HG02852 (cell line): ENCODE data around the gene ADSS1.

Source experiments
- ATAC-seq: cut with Tn5 transposase; IDR thresholded peaks from one replicate; pipeline ENCODE4 v1.9.1; 2021; ENCODE audit warnings: mild to moderate bottlenecking, moderate library complexity; ENCODE audit not compliant: unreplicated experiment

The ADSS1 gene

DNA sequence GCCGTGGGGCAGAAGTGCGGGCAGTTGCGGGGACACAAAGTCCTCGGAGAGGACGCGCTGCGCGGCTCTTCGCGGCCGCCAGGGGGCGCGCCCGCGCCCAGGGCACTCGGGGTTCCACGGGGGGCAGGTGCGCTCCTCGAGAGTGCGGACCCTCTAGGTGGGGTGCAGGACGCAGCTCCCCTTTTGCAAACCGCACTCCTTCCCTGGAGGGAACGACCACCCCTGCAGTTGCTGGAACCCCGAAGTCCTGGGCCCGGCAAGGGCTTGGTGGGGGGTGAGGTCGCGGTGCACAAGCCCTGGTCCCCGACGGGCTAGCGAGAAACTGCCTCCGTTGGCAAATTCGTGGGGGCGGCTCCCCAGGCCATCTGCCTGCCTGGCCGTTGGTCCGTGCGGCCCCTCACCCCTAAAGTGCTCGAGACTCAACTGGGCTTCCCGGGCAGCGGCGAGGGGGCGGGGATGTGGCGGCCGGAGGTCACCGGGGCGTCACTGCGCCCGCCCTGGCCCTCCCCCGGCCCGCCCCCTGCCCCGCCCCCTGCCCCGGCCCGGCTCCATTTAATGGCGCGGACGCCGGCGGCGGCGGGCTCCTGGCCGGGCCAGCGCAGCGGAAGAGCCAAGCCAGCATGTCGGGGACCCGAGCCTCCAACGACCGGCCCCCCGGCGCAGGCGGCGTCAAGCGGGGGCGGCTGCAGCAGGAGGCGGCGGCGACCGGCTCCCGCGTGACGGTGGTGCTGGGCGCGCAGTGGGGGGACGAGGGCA, at the start of gene ADSS1:
ADSS1 (plus strand) TSS at position 579 of the 756 bp plus-strand sequence; CDS start at position 621, 42 bp downstream.
- ATAC-seq = peak; percentile 71

DNA sequence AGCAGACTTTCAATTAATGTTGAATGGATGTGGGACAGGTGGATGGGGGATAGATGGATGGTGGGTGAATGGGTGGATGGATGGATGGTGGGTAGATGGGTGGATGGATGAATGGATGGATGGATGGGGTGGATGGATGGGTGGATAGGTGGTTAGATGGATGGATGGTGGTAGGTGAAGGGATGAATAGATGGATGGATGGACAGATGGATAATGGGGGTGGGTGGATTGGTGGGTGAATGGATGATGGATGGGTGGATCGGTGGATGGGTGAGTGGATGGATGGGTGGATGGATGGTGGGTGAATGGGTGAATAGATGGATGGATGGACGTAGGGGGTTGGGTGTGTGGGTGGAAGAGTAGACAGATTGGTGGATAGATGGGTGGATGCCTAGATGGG, 48.6 kb upstream of the ADSS1 start:
- no peak for ATAC-seq

DNA sequence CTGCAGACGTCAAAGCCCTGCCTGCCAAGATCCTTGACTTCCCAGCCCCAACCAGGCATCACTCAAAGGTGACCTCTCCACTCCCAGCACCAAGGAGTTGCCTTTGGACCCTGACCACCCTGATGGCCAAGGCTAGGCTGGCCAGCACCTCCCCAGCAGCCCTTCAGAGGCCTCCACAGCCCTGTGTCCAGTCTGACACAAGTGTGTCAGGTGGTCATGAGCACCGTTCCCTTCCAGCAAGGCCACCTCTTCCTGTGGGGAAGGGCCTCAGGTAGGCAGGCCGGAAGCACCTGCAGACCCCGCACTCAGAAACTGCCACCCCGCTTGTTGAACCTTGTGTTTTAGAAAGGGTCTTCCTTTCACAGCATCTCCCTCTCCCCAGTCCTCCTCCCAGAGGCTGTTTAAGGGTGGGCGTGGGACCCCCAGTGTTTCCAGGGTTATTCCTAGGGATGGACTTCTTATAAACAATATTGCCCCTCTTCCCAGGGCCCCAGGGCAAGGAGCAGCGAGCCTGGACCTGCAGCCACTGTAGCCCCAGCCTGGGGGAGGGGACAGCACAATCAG, 47.8 kb upstream of the ADSS1 start:
- no peak for ATAC-seq

DNA sequence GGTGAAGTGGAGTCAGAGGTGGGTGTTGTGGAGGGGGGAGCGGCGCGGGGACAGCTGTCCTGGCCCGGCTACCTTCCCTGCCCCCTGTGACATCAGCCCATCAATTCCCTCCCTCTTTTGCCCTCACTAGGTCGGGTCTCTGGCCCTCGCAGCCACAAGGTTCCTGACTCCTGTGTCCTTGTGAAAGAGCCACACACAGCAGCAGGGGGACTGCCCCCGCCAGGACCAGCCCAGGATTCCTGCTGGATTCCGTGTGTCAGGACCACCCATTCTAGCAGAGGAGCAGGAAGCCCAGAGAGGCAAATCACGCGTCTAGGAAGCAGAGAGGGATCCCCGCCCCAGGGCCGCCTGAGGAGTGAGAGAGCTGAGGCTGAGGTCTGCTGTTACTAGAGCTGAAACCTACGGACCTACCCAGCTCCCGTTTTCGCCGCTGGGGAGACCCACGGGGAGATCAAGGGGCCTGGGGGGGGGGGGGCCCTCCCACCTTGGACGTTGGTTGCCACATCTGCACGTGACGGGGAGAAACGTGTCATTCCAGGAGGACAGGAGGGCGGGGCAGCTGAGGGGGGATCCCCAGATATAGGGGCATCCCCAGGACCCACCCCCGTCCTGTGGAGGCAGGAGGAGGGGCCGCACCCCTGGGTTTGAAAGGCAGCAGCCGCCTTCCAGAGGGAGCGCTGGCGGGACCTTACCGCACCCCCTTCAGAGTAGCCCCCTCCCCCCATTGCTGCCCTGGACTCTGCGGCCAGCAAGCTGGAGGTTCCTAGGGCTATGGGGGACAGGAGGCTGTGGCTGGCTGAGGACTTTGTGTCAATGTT, 47.1 kb upstream of the ADSS1 start:
- peak; percentile 31 for ATAC-seq

DNA sequence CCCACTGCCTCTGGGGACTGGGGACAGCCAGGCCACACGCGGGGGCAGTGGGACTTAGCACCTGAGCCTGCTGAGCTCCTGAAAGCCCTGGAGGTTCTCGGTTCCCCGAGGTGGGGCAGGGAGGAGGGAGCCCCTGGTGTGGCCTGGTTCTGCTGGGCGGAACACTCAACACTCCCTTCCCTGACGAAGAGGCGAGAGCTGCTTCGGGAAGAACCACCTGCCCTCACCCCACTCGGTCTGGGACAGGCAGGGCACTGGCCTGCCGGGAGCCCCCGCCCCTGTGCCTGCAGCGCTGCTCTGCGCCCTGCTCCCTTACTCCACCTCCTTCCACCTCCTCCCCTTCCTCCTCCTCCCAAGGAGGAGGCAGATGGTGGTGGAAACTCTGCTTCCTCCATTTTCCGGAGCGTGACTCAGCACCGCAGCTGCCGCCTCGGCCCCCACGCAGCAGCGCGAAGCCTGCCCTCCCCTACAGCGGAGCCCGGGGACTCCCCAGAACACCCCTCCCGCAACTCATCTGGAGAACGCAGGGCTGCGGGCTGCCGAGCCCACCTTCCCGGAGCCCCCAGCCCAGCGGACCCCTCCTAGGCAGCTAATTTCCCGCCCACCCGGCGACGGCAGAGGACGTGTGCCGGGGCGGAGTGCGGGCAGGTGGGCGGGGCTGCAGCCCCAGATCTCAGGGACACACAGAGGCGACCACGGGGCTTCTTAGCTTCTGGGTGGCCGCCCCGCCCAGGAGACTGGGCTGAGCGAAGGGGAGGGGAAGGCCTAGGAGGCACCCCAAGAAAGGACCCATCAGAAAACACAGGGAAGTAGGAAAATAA, 46.3 kb upstream of the ADSS1 start:
- ATAC-seq = peak; percentile 46

DNA sequence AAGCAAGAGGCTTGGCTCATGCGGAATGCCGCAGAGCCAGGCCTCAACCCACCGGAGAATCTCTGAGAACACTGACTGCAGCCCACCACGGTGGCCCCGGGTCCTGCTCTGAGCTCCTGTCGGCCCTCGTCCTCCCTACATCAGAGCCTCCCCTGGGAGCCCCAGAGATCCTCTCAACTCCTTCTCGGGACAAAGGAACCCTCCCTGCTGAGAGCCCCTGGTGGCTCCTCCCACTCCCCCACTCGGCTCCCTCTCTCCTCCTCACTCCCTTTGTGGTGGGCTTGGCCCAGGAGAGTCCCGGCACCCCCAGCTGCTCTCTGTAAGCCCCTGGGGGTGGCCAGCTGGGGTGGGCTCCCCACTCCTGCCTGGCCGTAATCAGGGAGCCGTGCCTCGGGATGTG, 45.7 kb upstream of the ADSS1 start:
- no peak for ATAC-seq

DNA sequence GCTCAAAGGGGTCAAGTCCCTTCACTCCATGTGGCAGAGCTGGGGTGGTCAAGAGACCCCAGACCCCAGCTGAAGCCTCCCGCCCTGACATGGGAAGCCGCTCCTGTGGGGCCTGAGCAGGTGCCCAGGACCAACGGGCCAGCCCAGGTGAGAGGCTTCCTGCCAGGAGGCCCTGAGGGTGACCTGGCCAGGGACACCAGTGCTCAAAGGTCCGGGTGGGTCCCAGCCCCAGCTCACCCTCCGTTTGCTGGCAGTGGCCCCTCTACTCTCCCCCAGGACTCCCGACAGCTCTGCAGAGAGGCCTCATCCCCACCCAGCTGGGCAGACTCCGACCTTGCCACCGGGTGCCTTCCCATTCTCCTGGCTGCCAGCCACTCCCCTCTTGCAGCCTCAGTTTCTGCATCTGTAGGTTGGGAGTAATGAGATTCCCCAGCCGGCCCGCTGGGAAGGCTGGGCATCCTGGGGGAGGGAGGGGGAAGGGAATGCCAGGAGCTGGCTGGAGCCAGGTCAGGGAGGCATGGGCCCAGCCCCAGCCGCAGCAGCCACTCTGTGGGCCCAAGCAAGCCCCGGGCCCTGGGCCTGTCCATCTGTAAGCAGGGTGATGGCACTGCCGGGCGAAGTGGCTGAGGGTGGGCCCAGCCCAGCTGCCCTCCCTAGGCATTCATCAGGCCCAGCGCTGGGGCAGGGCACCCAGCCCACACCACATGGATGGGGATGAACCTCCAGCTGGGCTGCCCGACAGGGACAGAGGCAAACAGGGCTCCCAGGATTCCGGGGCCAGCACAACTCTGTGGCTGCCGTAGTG, 44.9 kb upstream of the ADSS1 start:
- no peak for ATAC-seq

DNA sequence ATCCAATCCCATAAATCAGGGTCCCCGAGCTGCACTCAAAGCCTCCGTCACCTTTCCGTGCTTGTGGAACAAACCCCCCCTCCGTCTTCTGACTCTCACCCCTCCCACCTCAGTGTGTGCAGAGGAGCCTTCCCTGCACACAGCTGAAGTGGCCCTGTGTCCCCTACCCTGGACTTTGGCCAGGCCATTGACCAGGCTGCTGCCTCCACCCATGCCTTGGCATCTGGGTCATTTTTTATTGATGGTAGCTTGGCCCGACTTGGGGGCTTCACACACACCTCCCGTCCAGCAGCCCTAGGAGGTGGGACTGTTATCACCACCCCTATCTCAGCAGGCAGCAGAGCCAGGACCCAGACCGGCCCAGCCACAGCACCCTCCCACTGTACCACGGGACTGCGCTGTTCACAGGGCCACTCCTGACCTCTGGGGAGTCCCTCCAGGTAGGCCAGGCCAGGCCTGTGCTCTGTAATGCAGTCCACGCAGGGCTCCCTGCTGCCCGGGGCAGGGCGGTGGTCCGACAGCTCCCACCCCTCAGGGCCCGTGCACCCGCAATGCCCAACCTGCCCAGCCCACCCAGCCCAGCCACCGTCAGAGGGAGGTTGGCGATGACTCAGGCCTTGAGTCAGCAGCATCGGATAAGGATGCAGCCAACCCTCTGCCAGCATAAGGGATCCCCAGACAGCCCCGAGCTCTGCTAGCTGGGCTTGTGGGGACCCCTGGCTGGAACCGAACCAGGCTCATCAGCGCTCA, 43.8 kb upstream of the ADSS1 start:
- ATAC-seq = no peak

DNA sequence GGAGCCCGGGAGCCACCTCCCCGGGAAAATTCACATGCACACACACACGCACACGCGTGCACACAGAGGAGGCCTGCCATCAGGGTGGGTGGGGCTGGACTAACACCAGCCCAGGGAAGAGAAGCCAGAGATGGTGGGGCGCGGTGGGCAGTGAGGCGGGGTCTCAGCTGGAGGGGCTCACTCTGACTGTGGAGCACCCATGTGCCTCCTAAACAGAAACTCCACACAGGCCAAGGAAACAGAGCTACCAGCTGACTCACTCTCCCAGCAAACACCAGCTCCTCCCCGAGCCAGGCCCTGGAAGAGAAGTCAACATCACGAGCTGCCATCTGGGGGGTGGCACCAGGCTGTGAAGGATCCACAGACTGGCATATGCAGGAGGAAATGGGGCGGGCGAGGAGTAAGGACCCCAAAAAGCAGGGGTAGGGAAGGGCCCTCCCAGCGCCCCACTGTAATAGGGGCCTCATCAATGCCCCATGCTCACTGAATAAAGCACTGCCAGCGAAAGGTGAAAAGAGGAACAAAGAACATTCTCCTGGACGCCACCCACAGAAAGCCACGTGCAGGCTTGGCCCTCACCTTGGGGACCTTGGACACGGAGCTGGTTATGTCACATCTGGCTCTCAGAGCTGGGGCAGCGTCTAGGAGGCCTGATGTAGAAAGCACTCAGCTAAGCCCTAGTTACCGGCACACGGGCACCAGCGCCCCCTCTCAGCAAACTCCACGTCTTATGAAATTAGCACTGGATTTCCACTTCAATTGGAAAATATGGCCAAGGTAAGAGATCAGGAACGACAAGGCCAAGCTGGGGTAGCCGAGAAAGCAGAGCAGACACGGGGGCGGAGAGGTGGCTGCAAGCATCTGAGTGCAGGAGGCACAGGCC, 43.0 kb upstream of the ADSS1 start:
- no peak for ATAC-seq

DNA sequence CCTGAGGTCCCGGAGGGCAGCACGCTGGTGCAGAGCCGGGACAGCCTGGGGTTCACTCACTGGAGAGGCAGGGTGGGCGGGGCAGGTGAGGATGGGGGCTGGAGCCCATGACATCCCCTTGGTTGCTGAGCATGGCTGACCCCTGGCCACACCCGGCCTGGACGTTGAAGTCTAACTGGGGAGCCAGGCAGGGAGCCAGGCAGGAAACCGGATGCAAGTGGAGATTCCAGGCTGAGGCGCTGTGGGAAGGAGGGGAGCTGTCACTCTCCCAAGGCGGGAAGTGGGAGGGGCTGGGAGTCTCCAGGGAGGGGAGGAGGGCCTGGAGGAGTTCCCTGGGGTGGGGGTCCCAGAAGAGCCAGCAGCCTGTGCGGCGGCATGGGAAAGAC, 42.3 kb upstream of the ADSS1 start:
- ATAC-seq = no peak

DNA sequence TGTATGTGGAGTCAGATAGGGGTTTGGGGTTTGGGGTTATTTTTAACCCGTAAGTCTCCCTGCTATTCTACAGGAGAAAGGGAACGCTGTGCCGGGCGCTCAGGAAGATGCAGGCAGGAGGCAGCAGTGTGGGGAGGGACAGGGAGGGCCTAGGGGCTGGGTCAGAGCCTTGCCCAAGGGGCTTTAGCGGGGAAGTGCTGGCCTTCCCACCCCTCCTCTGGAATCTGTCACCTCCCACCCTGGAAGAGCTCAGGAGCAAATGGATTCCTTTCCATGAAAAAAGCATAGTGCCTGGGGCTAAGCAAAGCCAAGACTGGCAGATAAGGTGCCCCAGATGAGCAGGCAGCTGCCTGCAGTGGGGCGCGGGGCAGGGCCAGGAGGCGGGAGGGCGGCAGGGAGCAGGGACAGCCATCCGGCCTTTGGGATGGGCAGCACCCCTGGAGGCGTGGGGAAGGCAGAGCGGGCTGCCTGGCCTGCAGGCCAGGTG, 41.9 kb upstream of the ADSS1 start:
- ATAC-seq = no peak

DNA sequence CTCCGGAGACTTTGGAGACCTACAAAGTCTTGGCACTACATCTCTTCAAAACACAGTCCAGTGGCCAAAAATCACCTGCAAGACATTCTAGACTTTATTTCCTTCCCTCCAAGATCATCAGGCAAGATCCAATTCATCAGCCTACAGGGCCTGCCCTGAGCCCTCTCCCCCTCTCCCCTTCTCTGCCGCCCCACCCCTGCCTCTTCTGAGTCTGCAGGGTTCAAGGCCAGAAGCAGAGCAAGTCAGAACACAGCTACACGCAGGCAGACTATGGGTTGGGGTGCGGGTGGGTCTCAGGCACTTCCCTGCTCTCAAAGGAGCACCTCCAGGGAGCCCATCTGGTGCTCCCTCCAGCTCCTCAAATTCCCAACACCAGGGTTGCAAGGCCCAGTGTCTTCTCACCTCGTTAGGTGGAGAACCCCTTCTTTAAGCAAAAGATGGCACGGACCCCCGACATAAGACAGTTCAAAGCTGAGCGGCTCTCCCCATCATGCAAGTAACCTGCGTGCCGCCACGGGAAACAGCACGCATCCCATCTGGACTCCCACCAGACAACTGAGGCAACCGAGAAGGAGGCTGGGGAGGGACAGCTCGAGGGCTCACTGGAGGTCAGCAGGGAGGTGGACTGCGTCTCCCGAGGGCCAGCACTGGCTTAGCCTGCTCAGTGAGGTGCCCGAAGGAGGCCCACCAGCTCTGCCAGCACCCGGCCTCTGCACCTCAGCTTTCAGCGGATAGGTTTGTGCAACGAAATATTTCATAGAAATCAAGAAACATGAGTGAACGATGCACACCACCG, 40.2 kb upstream of the ADSS1 start:
- no peak for ATAC-seq

DNA sequence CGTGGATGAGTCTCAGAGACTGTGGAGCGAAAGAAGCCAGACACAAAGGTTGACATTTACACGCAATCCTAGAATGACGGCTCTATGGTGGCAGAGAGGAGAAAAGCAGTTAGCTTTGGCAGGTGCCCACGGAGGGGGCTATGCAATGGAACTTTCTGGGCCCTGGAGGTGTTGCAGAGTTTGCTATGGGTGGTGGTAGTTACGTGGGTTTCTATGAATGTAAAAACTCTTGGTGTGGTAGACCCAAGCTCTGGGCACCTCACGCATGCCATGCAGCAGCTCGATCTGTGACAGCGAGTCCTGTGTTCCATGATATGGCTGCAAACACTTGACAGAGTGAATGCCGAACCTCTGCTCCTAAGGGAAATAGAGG, 39.6 kb upstream of the ADSS1 start:
- no peak for ATAC-seq

DNA sequence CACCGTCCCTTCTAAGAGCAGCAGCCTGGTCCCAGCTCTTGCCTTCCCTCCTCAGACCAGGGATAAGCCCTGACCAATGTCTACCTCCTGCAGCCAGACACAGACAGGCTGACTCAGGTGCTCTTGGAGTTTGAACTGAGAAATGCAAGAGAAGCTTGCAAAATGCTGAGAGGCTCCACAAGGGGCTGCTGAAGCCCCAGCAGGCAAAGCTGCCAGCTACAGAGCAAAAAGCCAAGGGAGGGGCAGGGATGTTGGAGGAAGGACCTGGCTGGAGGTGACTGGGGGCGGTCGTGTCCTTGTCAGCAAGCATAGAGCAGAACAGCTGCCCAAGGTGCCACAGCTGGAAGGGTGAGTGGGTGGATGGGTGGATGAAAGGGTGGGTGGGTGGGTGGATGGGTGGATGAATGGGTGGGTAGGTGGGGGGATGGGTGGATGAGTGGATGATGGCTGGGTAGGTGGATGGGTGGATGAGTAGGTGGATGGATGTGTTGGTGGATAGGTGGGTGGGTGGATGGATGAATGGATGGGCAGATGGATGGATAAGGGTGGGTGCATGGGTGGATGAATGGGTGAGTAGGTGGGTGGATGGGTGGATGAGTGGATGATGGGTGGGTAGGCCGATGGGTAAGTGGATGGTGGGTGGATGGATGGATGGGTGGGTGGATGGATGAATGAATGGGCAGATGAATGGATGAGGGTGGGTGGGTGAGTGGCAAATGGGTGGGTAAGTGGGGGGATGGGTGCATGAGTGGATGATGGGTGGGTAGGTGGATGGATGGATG, 38.6 kb upstream of the ADSS1 start:
- ATAC-seq = no peak

DNA sequence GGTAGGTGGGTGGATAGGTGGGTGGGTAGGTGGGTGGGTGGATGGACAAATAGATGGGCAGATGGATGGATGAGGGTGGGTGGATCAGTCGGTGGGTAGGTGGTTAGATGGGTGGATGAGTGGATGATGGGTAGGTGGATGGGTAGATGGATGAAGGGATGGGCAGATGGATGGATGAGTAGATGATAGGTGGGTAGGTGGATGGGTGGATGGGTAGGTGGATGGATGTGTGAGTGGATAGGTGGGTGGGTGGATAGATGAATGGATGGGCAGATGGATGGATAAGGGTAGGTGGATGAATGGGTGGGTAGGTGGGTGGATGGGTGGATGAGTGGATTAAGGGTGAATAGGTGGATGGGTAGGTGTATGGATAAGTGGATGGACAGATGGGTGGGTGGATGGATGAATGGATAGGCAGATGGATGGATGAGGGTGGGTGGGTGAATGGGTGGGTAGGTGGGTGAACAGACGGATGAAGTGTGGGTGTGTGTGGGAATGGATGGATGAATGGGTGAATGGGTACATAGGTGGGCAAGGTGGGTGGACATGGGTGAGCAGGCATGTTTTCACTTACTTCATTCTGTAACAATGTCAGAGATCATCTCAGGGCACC, 37.9 kb upstream of the ADSS1 start:
- no peak for ATAC-seq
